HEK293 (cell line): ENCODE measurements around the gene TMEM198.

Experiments
- GLI2 ChIP-seq: fragments of 450-650 bp; formaldehyde crosslinking; IDR thresholded peaks from 2 replicates; pipeline ENCODE4; 2017; ENCODE audit warnings: missing biosample characterization, missing genetic modification characterization, low read depth, borderline replicate concordance
- MYNN ChIP-seq: fragments of 450-650 bp; formaldehyde crosslinking; IDR thresholded peaks from 2 replicates; pipeline ENCODE4 v1.5.1; 2016; ENCODE audit warnings: missing biosample characterization, missing genetic modification characterization, borderline replicate concordance
- OVOL3 ChIP-seq: fragments of 450-650 bp; formaldehyde crosslinking; IDR thresholded peaks from 2 replicates; pipeline ENCODE4 v1.5.1; 2016; ENCODE audit warnings: missing biosample characterization, missing genetic modification characterization
- PATZ1 ChIP-seq: fragments of 450-650 bp; formaldehyde crosslinking; IDR thresholded peaks from 2 replicates; pipeline ENCODE4 v1.5.1; 2016; ENCODE audit warnings: missing biosample characterization, missing genetic modification characterization
- PRDM4 ChIP-seq: fragments of 450-650 bp; formaldehyde crosslinking; IDR thresholded peaks from 2 replicates; pipeline ENCODE4 v1.5.1; 2017; ENCODE audit warnings: missing biosample characterization, missing genetic modification characterization
- SALL2 ChIP-seq: fragments of 450-650 bp; formaldehyde crosslinking; IDR thresholded peaks from 2 replicates; pipeline ENCODE4 v1.5.0; 2017; ENCODE audit warnings: missing biosample characterization, mild to moderate bottlenecking, missing genetic modification characterization, borderline replicate concordance
- SCRT1 ChIP-seq: fragments of 450-650 bp; formaldehyde crosslinking; IDR thresholded peaks from 2 replicates; pipeline ENCODE4 v1.5.1; 2016; ENCODE audit warnings: missing biosample characterization, missing genetic modification characterization, borderline replicate concordance
- SP7 ChIP-seq: fragments of 450-650 bp; formaldehyde crosslinking; IDR thresholded peaks from 2 replicates; pipeline ENCODE4 v1.5.1; 2016; ENCODE audit warnings: missing biosample characterization, missing genetic modification characterization
- ZBTB1 ChIP-seq: fragments of 450-650 bp; formaldehyde crosslinking; IDR thresholded peaks from 2 replicates; pipeline ENCODE4 v1.5.1; 2016; ENCODE audit warnings: missing biosample characterization, missing genetic modification characterization
- ZBTB11 ChIP-seq: fragments of 450-650 bp; formaldehyde crosslinking; conservative IDR thresholded peaks from 2 replicates; pipeline ENCODE4 v1.5.1; 2016; ENCODE audit warnings: low read depth, missing biosample characterization, missing genetic modification characterization
- ZFHX2 ChIP-seq: fragments of 450-650 bp; formaldehyde crosslinking; conservative IDR thresholded peaks from 2 replicates; pipeline ENCODE4 v1.5.1; 2016; ENCODE audit warnings: missing biosample characterization, missing genetic modification characterization
- ZFP3 ChIP-seq: fragments of 450-650 bp; formaldehyde crosslinking; IDR thresholded peaks from 2 replicates; pipeline ENCODE4 v1.5.1; 2016; ENCODE audit warnings: low read depth, missing biosample characterization, missing genetic modification characterization
- ZNF140 ChIP-seq: fragments of 450-650 bp; formaldehyde crosslinking; IDR thresholded peaks from 2 replicates; pipeline ENCODE4 v1.5.1; 2016; ENCODE audit warnings: missing biosample characterization, missing genetic modification characterization
- ZNF223 ChIP-seq: fragments of 450-650 bp; formaldehyde crosslinking; IDR thresholded peaks from 2 replicates; pipeline ENCODE4 v1.5.1; 2016; ENCODE audit warnings: missing biosample characterization, missing genetic modification characterization
- ZNF324 ChIP-seq: fragments of 450-650 bp; formaldehyde crosslinking; IDR thresholded peaks from 2 replicates; pipeline ENCODE4 v1.5.1; 2016; ENCODE audit warnings: missing biosample characterization, missing genetic modification characterization
- ZNF404 ChIP-seq: fragments of 450-650 bp; formaldehyde crosslinking; IDR thresholded peaks from 2 replicates; pipeline ENCODE4 v1.5.1; 2017; ENCODE audit warnings: missing biosample characterization, missing genetic modification characterization
- ZNF416 ChIP-seq: fragments of 450-650 bp; formaldehyde crosslinking; IDR thresholded peaks from 2 replicates; pipeline ENCODE4 v1.5.1; 2016; ENCODE audit warnings: missing biosample characterization, missing genetic modification characterization
- ZNF521 ChIP-seq: fragments of 450-650 bp; formaldehyde crosslinking; IDR thresholded peaks from 2 replicates; pipeline ENCODE4 v1.5.1; 2017; ENCODE audit warnings: missing biosample characterization, mild to moderate bottlenecking, missing genetic modification characterization
- ZNF544 ChIP-seq: fragments of 450-650 bp; formaldehyde crosslinking; IDR thresholded peaks from 2 replicates; pipeline ENCODE4 v1.5.0; 2017; ENCODE audit warnings: missing biosample characterization, missing genetic modification characterization
- ZNF549 ChIP-seq: fragments of 450-650 bp; IDR thresholded peaks from 2 replicates; pipeline ENCODE4 v1.5.1; 2018; ENCODE audit warnings: missing biosample characterization, missing genetic modification characterization, mild to moderate bottlenecking, inconsistent platforms, moderate library complexity
- ZNF561 ChIP-seq: fragments of 450-650 bp; IDR thresholded peaks from 2 replicates; pipeline ENCODE4 v1.5.1; 2018; ENCODE audit warnings: missing biosample characterization, missing genetic modification characterization, borderline replicate concordance
- ZNF580 ChIP-seq: fragments of 450-650 bp; formaldehyde crosslinking; IDR thresholded peaks from 2 replicates; pipeline ENCODE4 v1.5.1; 2016; ENCODE audit warnings: missing biosample characterization, missing genetic modification characterization
- ZNF585B ChIP-seq: fragments of 450-650 bp; formaldehyde crosslinking; IDR thresholded peaks from 2 replicates; pipeline ENCODE4 v1.5.1; 2016; ENCODE audit warnings: missing biosample characterization, missing genetic modification characterization
- ZNF624 ChIP-seq: fragments of 450-650 bp; formaldehyde crosslinking; IDR thresholded peaks from 2 replicates; pipeline ENCODE4 v1.5.1; 2017; ENCODE audit warnings: missing biosample characterization, missing genetic modification characterization
- ZNF645 ChIP-seq: fragments of 450-650 bp; formaldehyde crosslinking; IDR thresholded peaks from 2 replicates; pipeline ENCODE4; 2016; ENCODE audit warnings: missing biosample characterization, missing genetic modification characterization
- ZNF76 ChIP-seq: fragments of 450-650 bp; formaldehyde crosslinking; IDR thresholded peaks from 2 replicates; pipeline ENCODE4; 2016; ENCODE audit warnings: low read depth, missing biosample characterization, missing genetic modification characterization, borderline replicate concordance
- ZNF837 ChIP-seq: fragments of 450-650 bp; formaldehyde crosslinking; IDR thresholded peaks from 2 replicates; pipeline ENCODE4 v1.5.1; 2016; ENCODE audit warnings: missing biosample characterization, missing genetic modification characterization
- ZNF843 ChIP-seq: fragments of 450-650 bp; formaldehyde crosslinking; IDR thresholded peaks from 2 replicates; pipeline ENCODE4 v1.5.1; 2016; ENCODE audit warnings: missing biosample characterization, missing genetic modification characterization
- ZSCAN5A ChIP-seq: fragments of 450-650 bp; formaldehyde crosslinking; IDR thresholded peaks from 2 replicates; pipeline ENCODE4 v1.5.1; 2016; ENCODE audit warnings: missing biosample characterization, missing genetic modification characterization

Gene TMEM198

GRCh38 chr2:219571311-219572236 is 27.7 kb downstream of the TMEM198 start, which contains the start of gene OBSL1 (continued):
- TF ChIP-seq PRDM4 (tag by site-specific recombination) (peak; percentile 57), ZNF544 (tag by site-specific recombination) (no peak), ZNF549 (tag by site-specific recombination) (no peak), SCRT1 (tag by site-specific recombination) (no peak), SALL2 (tag by site-specific recombination) (peak; percentile 92; the same call in 1 of the 2 replicates), ZNF580 (tag by site-specific recombination) (no peak), ZNF585B (tag by site-specific recombination) (no peak), ZNF76 (peak; percentile 65; the same call in 1 of the 2 replicates), OVOL3 (tag by site-specific recombination) (no peak), ZNF561 (tag by site-specific recombination) (no peak), ZNF404 (no peak), SP7 (tag by site-specific recombination) (peak; percentile 81), ZSCAN5A (no peak), ZNF324 (tag by site-specific recombination) (peak; percentile 81; the same call in 1 of the 2 replicates), ZNF624 (tag by site-specific recombination) (no peak), ZNF416 (tag by site-specific recombination) (0 out of 2 replicates have a peak, but pooled peaks have one; percentile 65), ZNF140 (tag by site-specific recombination) (no peak), ZNF843 (0 out of 2 replicates have a peak, but pooled peaks have one; percentile 55), ZFP3 (no peak), MYNN (tag by site-specific recombination) (no peak), ZNF223 (tag by site-specific recombination) (no peak), GLI2 (no peak; the same call in 1 of the 2 replicates), ZNF521 (no peak), ZNF837 (no peak), ZNF645 (tag by site-specific recombination) (no peak), PATZ1 (peak; percentile 82), ZBTB1 (tag by site-specific recombination) (no peak), ZFHX2 (peak; percentile 90), ZBTB11 (tag by site-specific recombination) (peak; percentile 59)
